ENCODE data around the gene CLTRN.

DNA sequence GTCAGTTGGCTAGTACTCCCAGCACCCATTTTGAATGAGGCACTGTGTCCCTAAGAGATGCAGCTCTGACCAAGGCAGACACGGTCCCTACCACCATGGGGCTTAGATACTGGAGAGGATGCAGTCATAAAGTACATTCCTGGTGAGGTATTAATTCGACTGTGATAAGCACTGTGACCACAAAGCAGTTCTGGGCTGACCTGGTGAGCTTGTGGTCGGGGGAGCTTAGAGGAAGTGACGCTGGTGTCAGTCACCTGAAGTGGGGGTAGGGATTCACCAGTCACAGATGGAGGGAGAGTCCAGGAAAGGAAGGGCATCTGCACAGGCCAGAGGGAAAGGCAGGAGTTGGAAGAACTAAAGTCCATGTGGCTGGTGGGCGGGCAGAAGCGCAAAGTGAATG lies 15.8 kb upstream of the CLTRN start:
- TF ChIP-seq, protein P1, sequence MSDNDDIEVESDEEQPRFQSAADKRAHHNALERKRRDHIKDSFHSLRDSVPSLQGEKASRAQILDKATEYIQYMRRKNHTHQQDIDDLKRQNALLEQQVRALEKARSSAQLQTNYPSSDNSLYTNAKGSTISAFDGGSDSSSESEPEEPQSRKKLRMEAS (IDR thresholded peaks at IDR 0.05; ENCODE audit: low read depth), result no peak
- TF ChIP-seq EP300 (IDR thresholded peaks at IDR 0.05; ENCODE audit: borderline replicate concordance in 1 of 2, low read depth in 1 of 2, low read length in 1 of 2) (no peak), EZH2phosphoT487 (IDR thresholded peaks at IDR 0.05; ENCODE audit: borderline replicate concordance, low read depth) (no peak), SIN3A (IDR thresholded peaks at IDR 0.05; ENCODE audit: borderline replicate concordance, low read depth, low read length) (no peak), TAF1 (IDR thresholded peaks at IDR 0.05; ENCODE audit: borderline replicate concordance, low read depth, low read length) (no peak), NFIC (IDR thresholded peaks at IDR 0.05; ENCODE audit: borderline replicate concordance) (no peak), GABPA (IDR thresholded peaks at IDR 0.05; ENCODE audit: low read depth) (no peak), GATA2 (CRISPR knock-in tag; IDR thresholded peaks at IDR 0.05) (no peak)
- TF ChIP-seq, protein P2, sequence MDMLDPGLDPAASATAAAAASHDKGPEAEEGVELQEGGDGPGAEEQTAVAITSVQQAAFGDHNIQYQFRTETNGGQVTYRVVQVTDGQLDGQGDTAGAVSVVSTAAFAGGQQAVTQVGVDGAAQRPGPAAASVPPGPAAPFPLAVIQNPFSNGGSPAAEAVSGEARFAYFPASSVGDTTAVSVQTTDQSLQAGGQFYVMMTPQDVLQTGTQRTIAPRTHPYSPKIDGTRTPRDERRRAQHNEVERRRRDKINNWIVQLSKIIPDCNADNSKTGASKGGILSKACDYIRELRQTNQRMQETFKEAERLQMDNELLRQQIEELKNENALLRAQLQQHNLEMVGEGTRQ (IDR thresholded peaks at IDR 0.05; ENCODE audit: borderline replicate concordance, low read depth, low read length), result no peak
- TF ChIP-seq, protein P3, sequence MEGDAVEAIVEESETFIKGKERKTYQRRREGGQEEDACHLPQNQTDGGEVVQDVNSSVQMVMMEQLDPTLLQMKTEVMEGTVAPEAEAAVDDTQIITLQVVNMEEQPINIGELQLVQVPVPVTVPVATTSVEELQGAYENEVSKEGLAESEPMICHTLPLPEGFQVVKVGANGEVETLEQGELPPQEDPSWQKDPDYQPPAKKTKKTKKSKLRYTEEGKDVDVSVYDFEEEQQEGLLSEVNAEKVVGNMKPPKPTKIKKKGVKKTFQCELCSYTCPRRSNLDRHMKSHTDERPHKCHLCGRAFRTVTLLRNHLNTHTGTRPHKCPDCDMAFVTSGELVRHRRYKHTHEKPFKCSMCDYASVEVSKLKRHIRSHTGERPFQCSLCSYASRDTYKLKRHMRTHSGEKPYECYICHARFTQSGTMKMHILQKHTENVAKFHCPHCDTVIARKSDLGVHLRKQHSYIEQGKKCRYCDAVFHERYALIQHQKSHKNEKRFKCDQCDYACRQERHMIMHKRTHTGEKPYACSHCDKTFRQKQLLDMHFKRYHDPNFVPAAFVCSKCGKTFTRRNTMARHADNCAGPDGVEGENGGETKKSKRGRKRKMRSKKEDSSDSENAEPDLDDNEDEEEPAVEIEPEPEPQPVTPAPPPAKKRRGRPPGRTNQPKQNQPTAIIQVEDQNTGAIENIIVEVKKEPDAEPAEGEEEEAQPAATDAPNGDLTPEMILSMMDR (IDR thresholded peaks at IDR 0.05), result no peak
